K562 (cell line): Measurements from ENCODE around the gene FMNL2.

ENCODE experiments used
- DPF2 ChIP-seq: fragments of 450-650 bp; IDR thresholded peaks from 2 replicates; pipeline ENCODE4 v1.6.1; 2016
- MAFK ChIP-seq: IDR thresholded peaks from 2 replicates; pipeline ENCODE4 v1.6.1; 2011; ENCODE audit warnings: low read length, improper control_type of control experiment
- SMARCE1 ChIP-seq: fragments of 450-650 bp; IDR thresholded peaks from 2 replicates; pipeline ENCODE4 v1.7.1; 2016; ENCODE audit warnings: mild to moderate bottlenecking
- THRAP3 ChIP-seq: fragments of 450-650 bp; IDR thresholded peaks from 2 replicates; pipeline ENCODE4 v1.6.1; 2016; ENCODE audit warnings: mild to moderate bottlenecking, inconsistent platforms, borderline replicate concordance
- ZBED1 ChIP-seq: IDR thresholded peaks from 2 replicates; pipeline ENCODE4 v1.6.1; 2014
- ZNF184 ChIP-seq: sonication (generic); formaldehyde crosslinking; IDR thresholded peaks from 2 replicates; pipeline ENCODE4 v1.5.0; 2020; ENCODE audit warnings: missing genetic modification reagents
- TF ChIP-seq, protein P1 (sequence below), 3 experiments: IDR thresholded peaks in 2 of 3; conservative IDR thresholded peaks in 1 of 3; 2 replicates each; pipeline ENCODE4 v1.5.1; 2011 to 2012; ENCODE audit warnings: low read length in 3 of 3, mild to moderate bottlenecking in 3 of 3, control low read depth in 2 of 3, improper control_type of control experiment in 1 of 3, inconsistent platforms in 1 of 3, low read depth in 1 of 3, mixed read lengths in 1 of 3, moderate library complexity in 1 of 3; ENCODE audit not compliant: insufficient read depth in 2 of 3

DNA sequence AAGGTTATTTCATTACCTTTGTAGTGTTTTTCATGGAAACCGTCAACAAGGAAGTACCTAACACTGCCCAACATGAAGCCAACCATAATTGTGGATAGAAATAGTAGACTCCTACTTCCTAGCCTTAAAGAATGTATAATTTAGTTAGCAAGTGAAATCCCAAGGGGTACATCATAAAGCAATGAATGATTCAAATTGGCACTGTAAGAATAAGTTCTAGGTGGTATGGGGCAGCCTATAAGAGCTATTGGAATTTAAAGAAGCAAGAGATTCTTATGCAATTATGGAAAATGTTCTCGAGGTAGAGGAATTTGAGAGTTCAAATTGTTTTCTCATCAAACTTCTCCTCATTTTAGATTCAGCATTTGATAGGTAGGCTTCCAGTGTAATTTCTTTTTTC is 157.9 kb downstream of the FMNL2 start:
- TF ChIP-seq DPF2 (no peak), THRAP3 (no peak), ZBED1 (no peak), SMARCE1 (no peak), ZNF184 (CRISPR knock-in tag) (no peak), MAFK (no peak)
- TF ChIP-seq, protein P1, sequence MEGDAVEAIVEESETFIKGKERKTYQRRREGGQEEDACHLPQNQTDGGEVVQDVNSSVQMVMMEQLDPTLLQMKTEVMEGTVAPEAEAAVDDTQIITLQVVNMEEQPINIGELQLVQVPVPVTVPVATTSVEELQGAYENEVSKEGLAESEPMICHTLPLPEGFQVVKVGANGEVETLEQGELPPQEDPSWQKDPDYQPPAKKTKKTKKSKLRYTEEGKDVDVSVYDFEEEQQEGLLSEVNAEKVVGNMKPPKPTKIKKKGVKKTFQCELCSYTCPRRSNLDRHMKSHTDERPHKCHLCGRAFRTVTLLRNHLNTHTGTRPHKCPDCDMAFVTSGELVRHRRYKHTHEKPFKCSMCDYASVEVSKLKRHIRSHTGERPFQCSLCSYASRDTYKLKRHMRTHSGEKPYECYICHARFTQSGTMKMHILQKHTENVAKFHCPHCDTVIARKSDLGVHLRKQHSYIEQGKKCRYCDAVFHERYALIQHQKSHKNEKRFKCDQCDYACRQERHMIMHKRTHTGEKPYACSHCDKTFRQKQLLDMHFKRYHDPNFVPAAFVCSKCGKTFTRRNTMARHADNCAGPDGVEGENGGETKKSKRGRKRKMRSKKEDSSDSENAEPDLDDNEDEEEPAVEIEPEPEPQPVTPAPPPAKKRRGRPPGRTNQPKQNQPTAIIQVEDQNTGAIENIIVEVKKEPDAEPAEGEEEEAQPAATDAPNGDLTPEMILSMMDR (IDR thresholded peaks at IDR 0.05 in 2 of 3, conservative IDR thresholded peaks at IDR 0.05 in 1 of 3; ENCODE audit: insufficient read depth in 2 of 3, low read depth in 1 of 3, low read length in 3 of 3), result no peak
